ENCODE results near the gene TEK. TPM values are rescaled to one million over a fixed set of nuclear protein-coding genes. Genes with fewer than 3 reads are reported as not detected.

TEK gene
- total RNA-seq, 1 donor from 2014 or later, result 2.7 TPM

- Mint-ChIP-seq H3K4me3 (ENCODE audit: unreplicated experiment) (no peak overlapping the region), H3K4me1 (ENCODE audit: low read depth) (no peaks in the 10 kb centered on the region), H3K9me3 (ENCODE audit: low read depth) (peaks cover 1% of the 10 kb centered on the region), H3K27me3 (ENCODE audit: low read depth) (no peaks in the 10 kb centered on the region), H3K36me3 (ENCODE audit: low read depth) (peaks cover 3% of the 10 kb centered on the region), H3K27ac (ENCODE audit: unreplicated experiment) (no peak overlapping the region)
- TF ChIP-seq CTCF (IDR thresholded peaks at IDR 0.05), result no peak
- DNase-seq (ENCODE audit: low spot score), result no peak
Observed at GRCh38 chr9:27078685-27079084, 30.3 kb upstream of the TEK start.

- no peak for DNase-seq (ENCODE audit: low spot score)
- no peak for TF ChIP-seq CTCF (IDR thresholded peaks at IDR 0.05)
- Mint-ChIP-seq H3K4me3 (ENCODE audit: unreplicated experiment) (no peak overlapping the region), H3K9me3 (ENCODE audit: low read depth) (no peaks in the 10 kb centered on the region), H3K4me1 (ENCODE audit: low read depth) (peaks cover 48% of the 10 kb centered on the region), H3K36me3 (ENCODE audit: low read depth) (no peaks in the 10 kb centered on the region), H3K27ac (ENCODE audit: unreplicated experiment) (no peak overlapping the region), H3K27me3 (ENCODE audit: low read depth) (no peaks in the 10 kb centered on the region)
Observed at GRCh38 chr9:27085456-27085855, 23.6 kb upstream of the TEK start.

- Mint-ChIP-seq H3K4me1 (ENCODE audit: low read depth) (peaks cover 58% of the 10 kb centered on the region), H3K4me3 (ENCODE audit: unreplicated experiment) (peak overlapping the region; percentile 3), H3K27me3 (ENCODE audit: low read depth) (no peaks in the 10 kb centered on the region), H3K9me3 (ENCODE audit: low read depth) (no peaks in the 10 kb centered on the region), H3K27ac (ENCODE audit: unreplicated experiment) (peak overlapping the region; percentile 97), H3K36me3 (ENCODE audit: low read depth) (no peaks in the 10 kb centered on the region)
- TF ChIP-seq CTCF (IDR thresholded peaks at IDR 0.05), result peak; percentile 12
- DNase-seq (ENCODE audit: low spot score), result no peak
Observed at GRCh38 chr9:27086818-27087680, 22.0 kb upstream of the TEK start.

GRCh38 chr9:27088981-27089380 is 20.0 kb upstream of the TEK start:
- no peak for TF ChIP-seq CTCF (IDR thresholded peaks at IDR 0.05)
- peak overlapping the region; percentile 97 for H3K27ac Mint-ChIP-seq (ENCODE audit: unreplicated experiment)
- no peaks in the 10 kb centered on the region for H3K36me3 Mint-ChIP-seq (ENCODE audit: low read depth)
- DNase-seq (ENCODE audit: low spot score), result no peak
- no peak overlapping the region for H3K4me3 Mint-ChIP-seq (ENCODE audit: unreplicated experiment)
- H3K27me3 Mint-ChIP-seq (ENCODE audit: low read depth), result no peaks in the 10 kb centered on the region
- peaks cover 67% of the 10 kb centered on the region for H3K4me1 Mint-ChIP-seq (ENCODE audit: low read depth)
- H3K9me3 Mint-ChIP-seq (ENCODE audit: low read depth), result no peaks in the 10 kb centered on the region

- Mint-ChIP-seq H3K4me1 (ENCODE audit: low read depth) (peaks cover 74% of the 10 kb centered on the region), H3K27ac (ENCODE audit: unreplicated experiment) (peak overlapping the region; percentile 97), H3K36me3 (ENCODE audit: low read depth) (no peaks in the 10 kb centered on the region), H3K27me3 (ENCODE audit: low read depth) (no peaks in the 10 kb centered on the region), H3K9me3 (ENCODE audit: low read depth) (no peaks in the 10 kb centered on the region), H3K4me3 (ENCODE audit: unreplicated experiment) (no peak overlapping the region)
- no peak for TF ChIP-seq CTCF (IDR thresholded peaks at IDR 0.05)
- no peak for DNase-seq (ENCODE audit: low spot score)
Observed at GRCh38 chr9:27089706-27090105, 19.3 kb upstream of the TEK start.

Data from chondrocyte (in vitro differentiated cells).